Epithelial cell of esophagus (primary cell): Measurements from ENCODE around the gene CPT1A.
"Not testable (repeated sequence)": the region's sequence is repeated elsewhere in the genome, so short reads cannot be mapped to it uniquely, and the experiment has no call there.

Source experiments
- DNase-seq: peaks from one replicate; pipeline ENCODE4 v3.0.0; 2010; ENCODE audit warnings: low read depth
- H3K4me3 ChIP-seq: 2 replicates; pipeline ENCODE4 v1.5.1; 2011; ENCODE audit warnings: mild to moderate bottlenecking, low read length, control low read depth
- TF ChIP-seq, protein P1 (sequence below): IDR thresholded peaks from 2 replicates; pipeline ENCODE4 v1.5.1; 2011; ENCODE audit warnings: low read depth, mild to moderate bottlenecking, low read length, control low read depth, inconsistent platforms; ENCODE audit not compliant: insufficient read depth; ENCODE audit errors: missing control alignments

The CPT1A gene

DNA sequence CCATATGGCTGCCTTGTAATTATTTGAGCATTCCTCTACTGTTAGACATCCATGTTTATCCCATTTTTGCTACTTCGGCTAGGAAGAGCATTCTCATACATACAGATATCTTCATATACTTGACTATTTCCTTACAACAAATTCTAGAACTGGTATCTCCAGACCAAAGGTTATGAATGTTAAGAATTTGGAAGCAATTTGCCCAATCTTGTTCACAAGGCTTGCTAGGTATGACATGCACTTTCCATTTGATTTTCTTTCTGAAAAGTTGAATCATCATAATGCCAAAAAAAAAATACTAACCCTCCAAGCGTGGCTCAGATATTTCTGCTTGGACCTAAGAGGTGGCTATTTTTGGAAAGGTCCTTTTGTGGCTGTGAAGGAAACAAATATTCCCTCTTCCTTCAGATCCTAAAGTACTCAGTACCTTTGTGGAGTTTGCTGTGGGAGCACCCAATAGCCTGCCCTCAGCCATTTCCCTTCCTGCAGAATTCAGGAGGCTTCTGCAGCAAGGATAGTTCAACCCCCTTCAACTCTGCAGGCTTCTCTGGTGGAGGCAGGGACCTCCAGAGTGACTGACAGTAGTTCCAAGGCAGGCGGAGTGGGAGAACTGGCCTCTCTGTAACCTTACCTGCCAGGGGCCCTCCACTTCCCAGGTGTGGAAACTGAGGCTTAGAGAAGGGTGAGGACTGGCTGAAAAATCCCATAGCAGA is 22.0 kb upstream of the CPT1A start:
- TF ChIP-seq, protein P1, sequence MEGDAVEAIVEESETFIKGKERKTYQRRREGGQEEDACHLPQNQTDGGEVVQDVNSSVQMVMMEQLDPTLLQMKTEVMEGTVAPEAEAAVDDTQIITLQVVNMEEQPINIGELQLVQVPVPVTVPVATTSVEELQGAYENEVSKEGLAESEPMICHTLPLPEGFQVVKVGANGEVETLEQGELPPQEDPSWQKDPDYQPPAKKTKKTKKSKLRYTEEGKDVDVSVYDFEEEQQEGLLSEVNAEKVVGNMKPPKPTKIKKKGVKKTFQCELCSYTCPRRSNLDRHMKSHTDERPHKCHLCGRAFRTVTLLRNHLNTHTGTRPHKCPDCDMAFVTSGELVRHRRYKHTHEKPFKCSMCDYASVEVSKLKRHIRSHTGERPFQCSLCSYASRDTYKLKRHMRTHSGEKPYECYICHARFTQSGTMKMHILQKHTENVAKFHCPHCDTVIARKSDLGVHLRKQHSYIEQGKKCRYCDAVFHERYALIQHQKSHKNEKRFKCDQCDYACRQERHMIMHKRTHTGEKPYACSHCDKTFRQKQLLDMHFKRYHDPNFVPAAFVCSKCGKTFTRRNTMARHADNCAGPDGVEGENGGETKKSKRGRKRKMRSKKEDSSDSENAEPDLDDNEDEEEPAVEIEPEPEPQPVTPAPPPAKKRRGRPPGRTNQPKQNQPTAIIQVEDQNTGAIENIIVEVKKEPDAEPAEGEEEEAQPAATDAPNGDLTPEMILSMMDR: no peak
- no peak for DNase-seq
- no peak overlapping the region for H3K4me3 ChIP-seq

- no peak overlapping the region for H3K4me3 ChIP-seq
- TF ChIP-seq, protein P1: no peak
- no peak for DNase-seq
Measured at GRCh38 chr11:68862421-68862820, 20.7 kb upstream of the CPT1A start.

- H3K4me3 ChIP-seq: no peak overlapping the region
- TF ChIP-seq, protein P1: no peak
- no peak for DNase-seq
Measured at GRCh38 chr11:68859123-68859522, 17.4 kb upstream of the CPT1A start.

DNA sequence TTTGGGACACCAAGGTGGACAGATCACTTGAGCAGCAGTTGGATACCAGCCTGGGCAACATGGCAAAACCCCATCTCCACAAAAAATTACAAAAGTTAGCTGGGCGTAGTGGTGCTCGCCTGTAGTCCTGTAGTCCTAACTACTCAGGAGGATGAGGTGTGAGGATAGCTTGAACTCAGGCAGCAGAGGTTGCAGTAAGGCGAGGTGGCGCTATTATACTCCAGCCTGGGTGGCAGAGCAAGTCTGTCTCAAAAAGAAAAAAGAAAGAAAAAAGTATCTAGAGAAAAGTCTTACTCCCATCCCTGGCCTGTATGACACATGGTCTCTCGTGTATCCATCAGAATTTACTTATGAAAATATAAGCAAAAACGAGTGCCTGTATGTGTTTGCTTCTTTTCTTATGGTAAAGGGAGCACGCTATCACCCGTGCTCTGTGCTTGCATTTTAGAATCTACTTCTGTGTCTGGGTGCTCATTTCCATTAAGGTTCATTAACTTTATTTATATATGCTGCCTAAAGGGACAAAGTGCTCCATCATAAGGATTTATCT is 15.4 kb upstream of the CPT1A start:
- TF ChIP-seq, protein P1: no peak
- DNase-seq: no peak
- no peak overlapping the region for H3K4me3 ChIP-seq

DNA sequence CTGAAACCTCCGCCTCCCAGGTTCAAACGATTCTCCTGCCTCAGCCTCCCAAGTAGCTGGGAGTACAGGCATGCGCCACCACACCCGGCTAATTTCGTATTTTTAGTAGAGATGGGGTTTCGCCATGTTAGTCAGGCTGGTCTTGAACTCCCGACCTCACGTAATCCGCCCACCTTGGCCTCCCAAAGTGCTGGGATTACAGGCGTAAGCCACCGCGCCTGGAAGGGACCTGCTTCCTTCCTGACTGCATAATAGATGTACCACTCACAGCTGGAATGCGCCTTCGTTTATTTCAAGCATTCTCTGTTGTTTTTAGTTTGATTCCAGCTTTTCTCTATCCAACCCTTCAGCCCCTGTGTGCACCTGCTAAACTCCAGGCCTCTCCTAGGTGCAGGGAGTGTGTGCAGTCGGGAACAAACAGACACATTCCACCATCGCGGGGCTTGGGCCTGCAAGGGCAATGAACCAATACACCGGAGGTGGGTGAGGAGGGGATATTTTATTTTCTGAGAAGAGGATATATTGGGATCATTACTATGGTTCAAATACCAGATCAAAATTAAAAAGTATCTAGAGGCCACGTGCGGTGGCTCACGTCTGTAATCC is 14.8 kb upstream of the CPT1A start:
- not testable (repeated sequence) for DNase-seq, H3K4me3 ChIP-seq

GRCh38 chr11:68855205-68855981 is 13.7 kb upstream of the CPT1A start:
- H3K4me3 ChIP-seq: peak overlapping the region; percentile 28
- TF ChIP-seq, protein P1: no peak
- no peak for DNase-seq

GRCh38 chr11:68854273-68854958 is 12.7 kb upstream of the CPT1A start:
- no peak for DNase-seq
- TF ChIP-seq, protein P1: no peak
- no peak overlapping the region for H3K4me3 ChIP-seq
